ENCODE measurements around the gene CRY1. TPM values are rescaled to one million over a fixed set of nuclear protein-coding genes. Genes with fewer than 3 reads are reported as not detected.

CRY1 gene
- polyA plus RNA-seq, 1 of the 3 experiments (the other 2 are of a cell fraction): 4.9 TPM

DNA sequence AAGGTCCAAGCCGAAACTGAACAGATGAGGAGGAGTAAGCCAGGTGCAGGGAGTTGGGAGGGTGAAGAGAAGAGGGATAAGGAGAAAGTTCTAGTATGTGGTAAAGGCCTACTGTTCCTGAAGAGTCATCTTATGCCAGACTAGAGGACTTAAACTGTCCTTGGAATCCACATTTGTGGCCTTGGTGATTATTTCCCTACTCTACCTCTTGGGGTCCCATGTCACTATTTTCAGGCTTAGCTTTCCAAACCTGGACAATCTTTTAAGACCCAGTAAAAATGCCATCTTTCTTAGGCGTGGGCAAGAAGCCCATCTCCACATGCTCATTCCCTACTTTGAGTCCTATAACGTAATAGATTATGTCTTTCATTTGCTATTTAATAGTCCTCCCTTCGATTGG is 40.1 kb upstream of the CRY1 start:
- Histone ChIP-seq H3K9me3 (no peaks in the 10 kb centered on the region), H3K27ac (ENCODE audit: low read depth in 2 of 2, low read length in 1 of 2) (no peak overlapping the region), H3K79me2 (ENCODE audit: insufficient read depth) (no peaks in the 10 kb centered on the region), H3K4me3 (ENCODE audit: low read depth in 2 of 2, low read length in 1 of 2) (no peak overlapping the region), H3F3A (replicated peaks; ENCODE audit: insufficient read depth) (no peaks in the 10 kb centered on the region), H4K20me1 (ENCODE audit: insufficient read depth) (no peaks in the 10 kb centered on the region), H3K27me3 (ENCODE audit: insufficient read depth) (no peaks in the 10 kb centered on the region), H3K36me3 (replicated peaks in 1 of 2; ENCODE audit: control insufficient read depth in 1 of 2, insufficient read depth in 2 of 2, low read length in 1 of 2) (no peaks in the 10 kb centered on the region), H3K9ac (no peak overlapping the region), H3K9me2 (no peaks in the 10 kb centered on the region), H3K4me1 (ENCODE audit: control insufficient read depth in 1 of 2, insufficient read depth in 2 of 2, low read depth in 1 of 2, low read length in 1 of 2) (peaks cover 0 to 11% of the 10 kb centered on the region in 2 experiments; a peak in 2 of 4 replicates), H2AFZ (ENCODE audit: low read depth) (no peak overlapping the region), H3K4me2 (no peak overlapping the region)
- WGBS (ENCODE audit: low lambda C conversion rate): 38% methylated on average over 4 of the region's 4 CpGs
- no peak for DNase-seq
- ChIA-PET CTCF (interaction anchor here (0.8 to 13.4 kb wide), 7 partner anchors 29 to 481 kb away, joined by 3 to 361 read pairs (median 10); no protein-coding TSS in a partner anchor), POLR2A (no interaction called here)
- TF ChIP-seq, protein P1, sequence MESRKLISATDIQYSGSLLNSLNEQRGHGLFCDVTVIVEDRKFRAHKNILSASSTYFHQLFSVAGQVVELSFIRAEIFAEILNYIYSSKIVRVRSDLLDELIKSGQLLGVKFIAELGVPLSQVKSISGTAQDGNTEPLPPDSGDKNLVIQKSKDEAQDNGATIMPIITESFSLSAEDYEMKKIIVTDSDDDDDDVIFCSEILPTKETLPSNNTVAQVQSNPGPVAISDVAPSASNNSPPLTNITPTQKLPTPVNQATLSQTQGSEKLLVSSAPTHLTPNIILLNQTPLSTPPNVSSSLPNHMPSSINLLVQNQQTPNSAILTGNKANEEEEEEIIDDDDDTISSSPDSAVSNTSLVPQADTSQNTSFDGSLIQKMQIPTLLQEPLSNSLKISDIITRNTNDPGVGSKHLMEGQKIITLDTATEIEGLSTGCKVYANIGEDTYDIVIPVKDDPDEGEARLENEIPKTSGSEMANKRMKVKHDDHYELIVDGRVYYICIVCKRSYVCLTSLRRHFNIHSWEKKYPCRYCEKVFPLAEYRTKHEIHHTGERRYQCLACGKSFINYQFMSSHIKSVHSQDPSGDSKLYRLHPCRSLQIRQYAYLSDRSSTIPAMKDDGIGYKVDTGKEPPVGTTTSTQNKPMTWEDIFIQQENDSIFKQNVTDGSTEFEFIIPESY (IDR thresholded peaks at IDR 0.05; ENCODE audit: borderline replicate concordance, low read depth): no peak
- TF ChIP-seq NFIC (IDR thresholded peaks at IDR 0.05; ENCODE audit: borderline replicate concordance) (no peak), RAD21 (IDR thresholded peaks at IDR 0.05; ENCODE audit: low read length) (peak; percentile 39; the same call in 1 of the 2 replicates)

DNA sequence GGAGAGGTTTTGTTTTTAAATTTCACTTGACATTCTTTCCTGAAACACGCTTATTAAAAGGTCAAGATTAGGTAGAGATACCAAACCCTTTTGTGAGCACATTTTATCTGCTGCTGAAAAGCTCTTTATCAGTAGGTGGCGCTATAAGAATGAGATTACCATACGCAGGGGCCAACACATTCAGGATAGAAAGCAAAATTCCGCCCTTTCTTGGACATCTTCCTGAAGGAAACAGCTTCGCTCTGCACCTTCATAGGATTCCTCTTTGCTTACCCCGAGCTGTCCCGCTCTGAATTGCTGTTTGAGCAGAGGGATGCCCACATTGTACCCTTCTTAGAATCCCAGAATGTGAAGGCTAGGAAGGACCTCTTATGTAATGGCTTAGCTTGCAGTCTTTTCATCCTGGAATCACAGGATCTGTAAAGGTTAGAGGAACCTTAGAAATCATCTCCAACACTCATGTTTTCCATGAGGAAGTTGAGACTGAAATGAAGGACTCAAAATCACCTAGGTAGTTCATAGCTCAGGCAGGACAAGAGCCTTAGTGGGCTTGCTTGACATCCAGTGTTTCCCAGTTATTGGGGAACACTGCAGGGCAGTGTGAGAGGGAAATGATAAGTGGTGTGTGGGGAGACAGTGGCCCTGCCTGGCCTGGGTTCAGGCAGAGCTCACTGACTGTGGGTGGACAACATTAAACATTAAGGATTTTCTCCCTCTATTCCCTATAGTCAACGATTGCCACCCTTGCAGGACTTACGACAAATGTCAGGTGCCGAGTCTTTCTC is 38.7 kb upstream of the CRY1 start:
- Histone ChIP-seq H3K27ac (ENCODE audit: low read depth in 2 of 2, low read length in 1 of 2) (peak overlapping the region in 1 of 2 experiments; percentile 76; a peak in 1 of 4 replicates), H4K20me1 (ENCODE audit: insufficient read depth) (no peaks in the 10 kb centered on the region), H2AFZ (ENCODE audit: low read depth) (0 out of 2 replicates have a peak overlapping the region, but pooled peaks have one; percentile 46), H3K4me2 (0 out of 2 replicates have a peak overlapping the region, but pooled peaks have one; percentile 20), H3K79me2 (ENCODE audit: insufficient read depth) (no peaks in the 10 kb centered on the region), H3K36me3 (replicated peaks in 1 of 2; ENCODE audit: control insufficient read depth in 1 of 2, insufficient read depth in 2 of 2, low read length in 1 of 2) (no peaks in the 10 kb centered on the region), H3K9me3 (no peaks in the 10 kb centered on the region), H3K4me1 (ENCODE audit: control insufficient read depth in 1 of 2, insufficient read depth in 2 of 2, low read depth in 1 of 2, low read length in 1 of 2) (peaks cover 0 to 19% of the 10 kb centered on the region in 2 experiments; a peak in 2 of 4 replicates), H3K27me3 (ENCODE audit: insufficient read depth) (no peaks in the 10 kb centered on the region), H3K4me3 (ENCODE audit: low read depth in 2 of 2, low read length in 1 of 2) (peak overlapping the region in 1 of 2 experiments; percentile 28; a peak in 1 of 4 replicates), H3F3A (replicated peaks; ENCODE audit: insufficient read depth) (no peaks in the 10 kb centered on the region), H3K9ac (no peak overlapping the region), H3K9me2 (no peaks in the 10 kb centered on the region)
- TF ChIP-seq EP300 (IDR thresholded peaks at IDR 0.05; ENCODE audit: borderline replicate concordance in 1 of 2, low read depth in 1 of 2, low read length in 1 of 2): no peak
- TF ChIP-seq RAD21 (IDR thresholded peaks at IDR 0.05; ENCODE audit: low read length): peak; percentile 97
- TF ChIP-seq, protein P2, sequence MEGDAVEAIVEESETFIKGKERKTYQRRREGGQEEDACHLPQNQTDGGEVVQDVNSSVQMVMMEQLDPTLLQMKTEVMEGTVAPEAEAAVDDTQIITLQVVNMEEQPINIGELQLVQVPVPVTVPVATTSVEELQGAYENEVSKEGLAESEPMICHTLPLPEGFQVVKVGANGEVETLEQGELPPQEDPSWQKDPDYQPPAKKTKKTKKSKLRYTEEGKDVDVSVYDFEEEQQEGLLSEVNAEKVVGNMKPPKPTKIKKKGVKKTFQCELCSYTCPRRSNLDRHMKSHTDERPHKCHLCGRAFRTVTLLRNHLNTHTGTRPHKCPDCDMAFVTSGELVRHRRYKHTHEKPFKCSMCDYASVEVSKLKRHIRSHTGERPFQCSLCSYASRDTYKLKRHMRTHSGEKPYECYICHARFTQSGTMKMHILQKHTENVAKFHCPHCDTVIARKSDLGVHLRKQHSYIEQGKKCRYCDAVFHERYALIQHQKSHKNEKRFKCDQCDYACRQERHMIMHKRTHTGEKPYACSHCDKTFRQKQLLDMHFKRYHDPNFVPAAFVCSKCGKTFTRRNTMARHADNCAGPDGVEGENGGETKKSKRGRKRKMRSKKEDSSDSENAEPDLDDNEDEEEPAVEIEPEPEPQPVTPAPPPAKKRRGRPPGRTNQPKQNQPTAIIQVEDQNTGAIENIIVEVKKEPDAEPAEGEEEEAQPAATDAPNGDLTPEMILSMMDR (IDR thresholded peaks at IDR 0.05): peak; percentile 94
- peak; percentile 30 for TF ChIP-seq CHD2 (IDR thresholded peaks at IDR 0.05; ENCODE audit: low read length, partially characterized antibody)
- peak; percentile 18; the same call in 1 of the 2 replicates for TF ChIP-seq GATA2 (CRISPR knock-in tag; IDR thresholded peaks at IDR 0.05)
- TF ChIP-seq TEAD4 (IDR thresholded peaks at IDR 0.05; ENCODE audit: borderline replicate concordance, insufficient read depth): no peak
- peak; percentile 82 for TF ChIP-seq SMC3 (IDR thresholded peaks at IDR 0.05; ENCODE audit: low read depth, low read length)
- peak; percentile 52 for DNase-seq
- CTCF ChIA-PET: interaction anchor here (0.6 to 13.4 kb wide), 95 partner anchors 10 to 753 kb away, joined by 3 to 361 read pairs (median 4); partner anchors contain the start of genes CRY1 and PWP1
- POLR2A ChIA-PET: interaction anchor here (0.6 to 0.9 kb wide), 2 partner anchors 198 to 752 kb away, joined by 3 read pairs; no protein-coding TSS in a partner anchor
- 36% methylated on average over 10 of the region's 10 CpGs for WGBS (ENCODE audit: low lambda C conversion rate)
